Coronary artery (tissue), 2 donors: ENCODE measurements around the gene PES1.
A peak's percentile ranks its signal among the peaks of the same experiment; 100 is the strongest.
"Not testable (repeated sequence)": the region's sequence is repeated elsewhere in the genome, so short reads cannot be mapped to it uniquely, and the experiment has no call there.

Source experiments
- DNase-seq: peaks from one replicate; pipeline ENCODE4 v3.0.0-alpha.2; 2017; ENCODE audit warnings: low spot score
- H3K27ac ChIP-seq, 2 donors: fragments of 200-600 bp; sonication (generic); one replicate each; pipeline ENCODE4 v1.5.1; 2016 to 2019
- H3K4me3 ChIP-seq: fragments of 200-600 bp; sonication (generic); 2 replicates; pipeline ENCODE4 v1.5.1; 2016; ENCODE audit warnings: mild to moderate bottlenecking, moderate library complexity
- TF ChIP-seq, protein P1 (sequence below): fragments of 200-600 bp; sonication (generic); IDR thresholded peaks from one replicate; pipeline ENCODE4 v1.5.1; 2019; ENCODE audit warnings: antibody characterized with exemption

PES1 gene

GRCh38 chr22:30635273-30636225 is 43.8 kb upstream of the PES1 start, which contains the start of gene SLC35E4:
SLC35E4 (plus strand) TSS chr22:30635781; CDS start chr22:30636451, 670 bp downstream.
- peak; percentile 95 for DNase-seq

DNA sequence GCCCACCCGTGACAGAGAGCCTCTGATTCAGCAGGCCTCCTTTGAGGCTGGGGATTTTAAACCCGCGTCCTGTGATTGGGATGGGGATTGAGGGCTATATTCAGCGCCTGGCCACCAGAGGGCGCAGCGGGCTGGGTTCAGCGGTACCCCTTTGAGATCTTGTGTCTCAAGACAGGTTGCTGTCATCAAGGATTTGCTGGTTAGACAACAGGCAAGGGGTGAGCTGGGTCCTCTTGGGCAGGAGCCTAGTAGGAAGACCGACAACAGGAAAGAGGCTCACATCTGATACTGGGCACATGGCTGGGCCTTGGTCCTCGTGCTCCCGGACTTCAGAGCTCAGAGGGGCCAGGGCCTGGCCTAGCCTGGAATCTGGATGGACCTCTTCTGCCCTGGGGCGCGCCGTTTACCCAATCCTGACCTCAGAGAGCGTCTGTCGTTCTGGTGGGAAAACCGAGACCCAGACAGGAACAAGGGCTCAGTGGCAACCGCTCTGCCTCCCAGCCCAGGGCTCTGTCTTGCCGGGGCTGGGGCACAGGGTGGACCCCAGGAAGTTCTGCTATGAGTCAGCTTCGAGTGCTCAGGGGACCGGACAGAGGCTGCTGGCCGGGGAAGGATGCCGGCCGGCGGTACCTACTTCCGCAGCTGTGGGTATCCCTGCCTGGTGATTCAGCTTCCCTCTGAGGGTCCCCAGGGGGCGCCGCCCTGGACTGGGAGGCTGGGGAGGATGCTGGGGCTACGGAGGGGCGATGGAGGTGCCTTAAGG is 42.9 kb upstream of the PES1 start:
- peak; percentile 88 for DNase-seq
- peak overlapping the region; percentile 97 for H3K4me3 ChIP-seq
- TF ChIP-seq, protein P1, sequence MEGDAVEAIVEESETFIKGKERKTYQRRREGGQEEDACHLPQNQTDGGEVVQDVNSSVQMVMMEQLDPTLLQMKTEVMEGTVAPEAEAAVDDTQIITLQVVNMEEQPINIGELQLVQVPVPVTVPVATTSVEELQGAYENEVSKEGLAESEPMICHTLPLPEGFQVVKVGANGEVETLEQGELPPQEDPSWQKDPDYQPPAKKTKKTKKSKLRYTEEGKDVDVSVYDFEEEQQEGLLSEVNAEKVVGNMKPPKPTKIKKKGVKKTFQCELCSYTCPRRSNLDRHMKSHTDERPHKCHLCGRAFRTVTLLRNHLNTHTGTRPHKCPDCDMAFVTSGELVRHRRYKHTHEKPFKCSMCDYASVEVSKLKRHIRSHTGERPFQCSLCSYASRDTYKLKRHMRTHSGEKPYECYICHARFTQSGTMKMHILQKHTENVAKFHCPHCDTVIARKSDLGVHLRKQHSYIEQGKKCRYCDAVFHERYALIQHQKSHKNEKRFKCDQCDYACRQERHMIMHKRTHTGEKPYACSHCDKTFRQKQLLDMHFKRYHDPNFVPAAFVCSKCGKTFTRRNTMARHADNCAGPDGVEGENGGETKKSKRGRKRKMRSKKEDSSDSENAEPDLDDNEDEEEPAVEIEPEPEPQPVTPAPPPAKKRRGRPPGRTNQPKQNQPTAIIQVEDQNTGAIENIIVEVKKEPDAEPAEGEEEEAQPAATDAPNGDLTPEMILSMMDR, result peak; percentile 89
- H3K27ac ChIP-seq, result peak overlapping the region; percentile 89 to 100

More at GRCh38 chr22:30635273-30636225, 43.8 kb upstream of the PES1 start, which contains the start of gene SLC35E4:
- TF ChIP-seq, protein P1, result no peak
- H3K27ac ChIP-seq, result peak within 1 kb of the TSS; percentile 89 to 100
- H3K4me3 ChIP-seq, result peak within 1 kb of the TSS; percentile 97

GRCh38 chr22:30631469-30631868 is 39.8 kb upstream of the PES1 start:
- not testable (repeated sequence) for DNase-seq, H3K27ac ChIP-seq, H3K4me3 ChIP-seq

- TF ChIP-seq, protein P1, result no peak
- DNase-seq, result no peak
- H3K4me3 ChIP-seq, result no peak overlapping the region
- H3K27ac ChIP-seq, result no peak overlapping the region
Observed at GRCh38 chr22:30628491-30628890, 36.8 kb upstream of the PES1 start.

DNA sequence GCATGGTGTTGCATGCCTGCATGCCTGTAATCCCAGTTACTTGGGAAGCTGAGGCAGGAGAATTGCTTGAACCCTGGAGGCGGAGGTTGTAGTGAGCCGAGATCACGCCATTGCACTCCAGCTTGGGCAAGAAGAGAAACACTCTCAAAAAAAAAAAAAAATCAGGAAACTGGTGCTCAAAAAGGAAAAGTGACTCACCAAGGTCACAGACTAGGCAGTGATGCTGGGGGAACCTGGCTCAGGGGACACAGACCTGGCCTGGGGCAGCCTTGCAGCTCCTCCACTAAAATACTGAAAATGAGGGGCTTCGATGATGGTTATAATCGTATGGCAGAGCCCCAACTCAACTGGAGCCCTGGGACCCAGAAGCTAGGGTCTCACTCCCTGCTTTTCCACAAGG is 35.8 kb upstream of the PES1 start:
- DNase-seq, result no peak
- Histone ChIP-seq H3K27ac (no peak overlapping the region), H3K4me3 (no peak overlapping the region)
- TF ChIP-seq, protein P1, result no peak

DNA sequence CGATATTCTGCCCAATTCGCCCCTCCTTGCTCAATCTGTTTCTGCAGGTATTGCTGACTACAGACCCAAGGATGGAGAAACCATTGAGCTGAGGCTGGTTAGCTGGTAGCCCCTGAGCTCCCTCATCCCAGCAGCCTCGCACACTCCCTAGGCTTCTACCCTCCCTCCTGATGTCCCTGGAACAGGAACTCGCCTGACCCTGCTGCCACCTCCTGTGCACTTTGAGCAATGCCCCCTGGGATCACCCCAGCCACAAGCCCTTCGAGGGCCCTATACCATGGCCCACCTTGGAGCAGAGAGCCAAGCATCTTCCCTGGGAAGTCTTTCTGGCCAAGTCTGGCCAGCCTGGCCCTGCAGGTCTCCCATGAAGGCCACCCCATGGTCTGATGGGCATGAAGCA is 34.7 kb upstream of the PES1 start:
- DNase-seq, result no peak
- TF ChIP-seq, protein P1, result no peak
- Histone ChIP-seq H3K4me3 (no peak overlapping the region), H3K27ac (no peak overlapping the region)

DNA sequence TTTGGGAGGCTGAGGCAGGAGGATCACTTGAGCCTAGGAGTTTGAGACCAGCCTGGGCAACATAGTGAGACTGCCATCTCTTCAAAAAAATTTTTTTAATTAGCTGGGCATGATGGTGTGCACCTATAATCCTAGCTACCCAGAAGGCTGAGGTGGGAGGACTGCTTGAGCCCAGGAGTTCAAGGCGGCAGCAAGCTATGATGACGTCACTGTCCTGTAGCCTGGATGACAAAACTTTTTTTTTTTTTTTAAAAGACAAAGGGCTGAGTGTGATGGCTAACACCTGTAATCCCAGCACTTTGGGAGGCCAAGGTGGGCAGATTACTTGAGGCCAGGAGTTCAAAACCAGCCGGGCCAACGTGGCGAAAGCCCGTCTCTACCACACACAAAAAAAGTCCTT is 28.2 kb upstream of the PES1 start:
- not testable (repeated sequence) for DNase-seq, H3K4me3 ChIP-seq, H3K27ac ChIP-seq
